Spleen (tissue), 11 donors: Measurements from ENCODE around the gene EVPL. TPM values are rescaled to one million over a fixed set of nuclear protein-coding genes. Genes with fewer than 3 reads are reported as not detected.

Source experiments
- DNase-seq: peaks from one replicate; pipeline ENCODE4 v3.0.0-alpha.2; 2020
- H3K27ac ChIP-seq, 8 donors: fragments of 200-600 bp; sonication (generic) in 7 of 8; 1 replicate in 4 of 8; 2 replicates in 4 of 8; pipeline versions ENCODE4 v1.5.0 to v1.8.0; 2016 to 2021; ENCODE audit warnings: inconsistent platforms in 4 of 8, mild to moderate bottlenecking in 4 of 8, moderate library complexity in 1 of 8
- H3K27me3 ChIP-seq, 7 donors: fragments of 200-600 bp; sonication (generic) in 6 of 7; replicated peaks in 1 of 7; 1 replicate in 4 of 7; 2 replicates in 3 of 7; pipeline versions ENCODE4 v1.5.0 to v1.8.0; 2016 to 2021; ENCODE audit warnings: inconsistent platforms in 3 of 7, mild to moderate bottlenecking in 1 of 7
- H3K36me3 ChIP-seq, 6 donors: fragments of 200-600 bp; sonication (generic) in 5 of 6; 1 replicate in 4 of 6; 2 replicates in 2 of 6; pipeline versions ENCODE4 v1.5.0 to v1.8.0; 2016 to 2021; ENCODE audit warnings: inconsistent platforms in 2 of 6
- H3K4me1 ChIP-seq, 6 donors: fragments of 200-600 bp; sonication (generic) in 5 of 6; 1 replicate in 3 of 6; 2 replicates in 3 of 6; pipeline versions ENCODE4 v1.5.0 to v1.8.0; 2016 to 2021; ENCODE audit warnings: inconsistent platforms in 3 of 6
- H3K4me3 ChIP-seq, 8 donors: fragments of 200-600 bp; sonication (generic) in 7 of 8; 1 replicate in 4 of 8; 2 replicates in 4 of 8; pipeline versions ENCODE4 v1.5.0 to v1.8.0; 2016 to 2021; ENCODE audit warnings: inconsistent platforms in 4 of 8, mild to moderate bottlenecking in 4 of 8, moderate library complexity in 2 of 8
- H3K9me3 ChIP-seq, 8 donors: fragments of 200-600 bp; sonication (generic) in 7 of 8; 1 replicate in 4 of 8; 2 replicates in 4 of 8; pipeline versions ENCODE4 v1.5.0 to v1.8.0; 2016 to 2021; ENCODE audit warnings: inconsistent platforms in 4 of 8
- POLR2A ChIP-seq, 3 donors: fragments of 450-650 bp; IDR thresholded peaks; one replicate each; pipeline ENCODE4 v1.5.1; 2017; ENCODE audit warnings: antibody characterized with exemption in 3 of 3, mild to moderate bottlenecking in 1 of 3
- POLR2AphosphoS5 ChIP-seq, 3 donors: sonication (generic); formaldehyde crosslinking; IDR thresholded peaks; one replicate each; pipeline ENCODE4 v1.5.1; 2017; ENCODE audit warnings: antibody characterized with exemption in 3 of 3
- WGBS, 5 donors: extraction: QIAGEN DNeasy Blood & Tissue Kit in 3 of 5; methylation state at CpG; one replicate each; pipeline versions ENCODE4 v1.1.5 to v1.1.7; 2013 to 2018; 5-methylcytosine and 5-hydroxymethylcytosine counted together
- intact Hi-C: fragments of 100-400 bp; cut with DNase I; formaldehyde crosslinking; loops from one replicate; pipeline ENCODE4 v1.15.0; 2023; ENCODE audit warnings: low total_unique reads
- polyA plus RNA-seq, 3 donors: library from polyadenylated mRNA; stranded (reverse); fragments of 200-250 nt; gene quantifications; one replicate each; pipeline ENCODE4 v1.2.1, GENCODE V29; 2013
- total RNA-seq, 7 donors: library from RNA; depleted of rRNA in 3 of 7; stranded (reverse); fragments of >200 nt in 3 of 7; fragmentation: NEBNext Ultra II Directional in 4 of 7; extraction: Animal tissue kit (Norgen Biotek cat#: 25700) in 4 of 7; gene quantifications; one replicate each; pipeline versions ENCODE4 v1.1.0 to v1.2.1, GENCODE V29; 2016 to 2021
- TF ChIP-seq, protein P1 (sequence below), 11 experiments: fragments of 200-600 bp in 7 of 11; fragments of 450-650 bp in 4 of 11; sonication (generic) in 4 of 11; IDR thresholded peaks in 8 of 11; conservative IDR thresholded peaks in 3 of 11; 1 replicate in 7 of 11; 2 replicates in 4 of 11; pipeline versions ENCODE4 v1.4.0 to v1.8.0; 2016 to 2021; ENCODE audit warnings: antibody characterized with exemption in 11 of 11, inconsistent platforms in 4 of 11, mild to moderate bottlenecking in 1 of 11
- donor health status: healthy with polysubstance abuse.
- donor health status: DM: no; HTN: no; CAD: no; lungs with moderate emphysema.
- donor health status: DM: no; HTN: no; CAD: no.
- donor health status: Bipolar disorder and iron deficiency.
- donor health status: healthy.
- donor health status: DM: no; HTN: no; CAD: no.
- donor health status: DM: yes; HTN: yes; CAD: no.

Gene EVPL
- total and polyA plus RNA-seq, 10 donors = 0.04 to 0.56 (median 0.06) TPM; not detected in 3

DNA sequence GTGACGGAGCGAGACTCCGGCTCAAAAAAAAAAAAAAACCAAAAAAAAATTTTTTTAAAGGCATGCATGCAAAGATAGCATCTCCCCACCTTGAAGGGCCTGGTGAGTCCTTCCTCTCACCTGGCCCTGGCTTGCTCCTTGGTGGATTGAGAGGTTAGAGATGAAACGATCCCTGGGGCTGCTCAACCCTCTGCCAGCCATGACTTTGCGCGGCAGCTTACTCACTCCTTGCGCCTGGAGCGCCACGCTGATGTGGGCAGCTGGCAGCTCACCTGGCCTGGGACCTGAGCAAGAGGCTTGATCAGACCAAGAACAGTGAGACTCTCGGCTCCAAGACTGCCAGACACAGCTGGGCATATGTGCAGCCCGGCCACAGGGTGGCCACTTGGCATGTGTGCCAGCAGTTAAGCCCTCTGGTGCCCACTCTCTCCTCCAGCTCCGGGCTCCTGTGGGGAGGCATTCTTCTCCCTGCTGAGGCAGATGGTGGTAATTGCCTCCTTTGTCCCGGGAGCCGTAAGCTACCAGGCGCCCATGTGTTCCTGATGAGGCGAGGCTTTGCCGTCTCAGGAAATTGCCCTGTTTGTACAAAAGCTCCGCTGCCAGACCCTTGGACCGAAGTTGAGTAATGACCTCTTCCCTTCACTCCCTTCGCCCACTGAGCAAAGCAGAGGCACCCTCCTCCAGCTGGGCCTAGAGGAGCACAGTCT lies 5.1 kb upstream of the EVPL start:
- Histone ChIP-seq H3K36me3 (peaks cover 0 to 9% (median 0%) of the 10 kb centered on the region in 6 donors), H3K27me3 (peaks cover 0 to 13% (median 0%) of the 10 kb centered on the region in 7 donors), H3K27ac (no peak overlapping the region), H3K4me3 (no peak overlapping the region), H3K9me3 (no peaks in the 10 kb centered on the region), H3K4me1 (peaks cover 12 to 25% (median 17%) of the 10 kb centered on the region in 6 donors)
- intact Hi-C loops = no loop called here
- WGBS, 5 donors = 78 to 88% (median 86%) methylated on average over 18 to 20 of the region's 20 CpGs
- DNase-seq = no peak
- TF ChIP-seq, protein P1, sequence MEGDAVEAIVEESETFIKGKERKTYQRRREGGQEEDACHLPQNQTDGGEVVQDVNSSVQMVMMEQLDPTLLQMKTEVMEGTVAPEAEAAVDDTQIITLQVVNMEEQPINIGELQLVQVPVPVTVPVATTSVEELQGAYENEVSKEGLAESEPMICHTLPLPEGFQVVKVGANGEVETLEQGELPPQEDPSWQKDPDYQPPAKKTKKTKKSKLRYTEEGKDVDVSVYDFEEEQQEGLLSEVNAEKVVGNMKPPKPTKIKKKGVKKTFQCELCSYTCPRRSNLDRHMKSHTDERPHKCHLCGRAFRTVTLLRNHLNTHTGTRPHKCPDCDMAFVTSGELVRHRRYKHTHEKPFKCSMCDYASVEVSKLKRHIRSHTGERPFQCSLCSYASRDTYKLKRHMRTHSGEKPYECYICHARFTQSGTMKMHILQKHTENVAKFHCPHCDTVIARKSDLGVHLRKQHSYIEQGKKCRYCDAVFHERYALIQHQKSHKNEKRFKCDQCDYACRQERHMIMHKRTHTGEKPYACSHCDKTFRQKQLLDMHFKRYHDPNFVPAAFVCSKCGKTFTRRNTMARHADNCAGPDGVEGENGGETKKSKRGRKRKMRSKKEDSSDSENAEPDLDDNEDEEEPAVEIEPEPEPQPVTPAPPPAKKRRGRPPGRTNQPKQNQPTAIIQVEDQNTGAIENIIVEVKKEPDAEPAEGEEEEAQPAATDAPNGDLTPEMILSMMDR (IDR thresholded peaks at IDR 0.05 in 8 of 11, conservative IDR thresholded peaks at IDR 0.05 in 3 of 11) = no peak

DNA sequence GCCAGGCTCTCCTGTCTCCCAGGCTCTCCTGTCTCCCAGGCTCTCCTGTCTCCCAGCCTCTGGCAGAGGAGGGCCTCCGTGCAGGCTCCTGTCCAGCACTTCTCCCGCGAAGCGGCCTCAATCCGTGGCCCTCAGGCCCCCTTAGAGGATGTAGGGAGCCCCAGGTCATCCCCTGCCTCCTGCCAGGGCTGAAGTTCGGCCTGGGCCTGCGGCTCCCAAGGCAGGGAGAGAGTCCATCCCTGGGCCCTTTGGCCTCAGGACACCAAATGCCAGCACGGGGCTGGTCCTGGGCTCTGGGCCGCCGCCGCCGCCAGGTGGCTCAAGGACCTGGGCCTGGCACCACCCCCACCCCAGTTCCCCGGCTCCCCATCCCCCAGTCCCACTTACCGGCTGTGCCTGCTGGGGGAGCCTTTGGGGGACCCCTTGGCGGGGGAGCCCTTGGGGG lies 370 bp downstream of the EVPL start:
- intact Hi-C loops = no loop called here
- no peaks in the 10 kb centered on the region for H3K36me3 ChIP-seq
- no peak for TF ChIP-seq POLR2A (IDR thresholded peaks at IDR 0.05)
- no peak overlapping the region for H3K4me3 ChIP-seq
- H3K27me3 ChIP-seq = peaks cover 0 to 21% (median 0%) of the 10 kb centered on the region in 7 donors
- H3K4me1 ChIP-seq = peaks cover 12 to 25% (median 17%) of the 10 kb centered on the region in 6 donors
- no peak overlapping the region for H3K27ac ChIP-seq
- 69 to 92% (median 88%) methylated on average over 6 to 15 of the region's 15 CpGs for WGBS, 5 donors
- DNase-seq = no peak
- no peaks in the 10 kb centered on the region for H3K9me3 ChIP-seq

DNA sequence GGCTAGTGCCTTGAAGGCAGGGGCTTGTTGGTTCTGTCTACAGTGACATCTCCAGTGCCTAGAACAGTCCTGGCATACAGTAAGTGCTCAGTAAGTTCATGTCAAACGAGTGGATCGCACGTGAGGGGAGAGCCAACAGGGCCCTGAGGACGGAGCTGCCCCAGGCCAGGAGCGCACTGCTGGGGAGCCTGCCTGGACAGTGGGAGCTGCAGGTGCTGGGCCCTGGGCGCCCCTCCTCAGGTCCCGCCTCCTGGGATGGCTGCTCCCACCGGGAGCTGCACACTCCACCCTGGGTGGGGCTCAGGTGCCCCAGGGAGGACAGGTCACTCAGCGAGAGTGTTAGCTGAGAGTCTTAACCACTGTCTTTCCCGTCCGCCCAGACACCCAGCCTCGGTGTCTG lies 1.8 kb downstream of the EVPL start:
- no peak overlapping the region for H3K27ac ChIP-seq
- peaks cover 0 to 30% (median 0%) of the 10 kb centered on the region in 7 donors for H3K27me3 ChIP-seq
- intact Hi-C loops = no loop called here
- TF ChIP-seq POLR2AphosphoS5 (IDR thresholded peaks at IDR 0.05) = no peak
- no peak for TF ChIP-seq POLR2A (IDR thresholded peaks at IDR 0.05)
- TF ChIP-seq, protein P1 (IDR thresholded peaks at IDR 0.05 in 8 of 11, conservative IDR thresholded peaks at IDR 0.05 in 3 of 11) = no peak
- no peak for DNase-seq
- H3K9me3 ChIP-seq = no peaks in the 10 kb centered on the region
- H3K4me3 ChIP-seq = no peak overlapping the region
- no peaks in the 10 kb centered on the region for H3K36me3 ChIP-seq
- WGBS, 5 donors = 82 to 95% (median 91%) methylated on average over 7 to 12 of the region's 12 CpGs
- H3K4me1 ChIP-seq = peaks cover 10 to 21% (median 16%) of the 10 kb centered on the region in 6 donors

DNA sequence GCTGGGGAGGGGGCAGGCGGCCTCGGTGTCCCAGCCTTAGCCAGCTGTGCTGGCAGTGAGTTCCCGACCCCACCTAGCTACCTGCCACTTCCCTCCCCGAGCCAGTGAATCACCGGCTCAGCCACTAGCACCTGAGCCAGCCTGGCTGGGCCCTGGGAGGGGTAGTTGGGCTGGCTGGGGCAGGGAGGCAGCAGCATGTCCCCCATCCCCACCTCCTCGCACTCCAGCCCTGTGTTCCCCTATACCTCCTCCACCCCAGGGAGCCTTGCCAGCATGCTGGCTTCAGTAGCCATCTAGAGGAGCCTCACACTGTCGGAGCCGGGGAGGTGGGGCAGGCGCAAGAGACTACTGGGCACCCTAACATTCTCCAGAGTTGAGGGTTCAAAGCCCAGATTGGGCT lies 2.8 kb downstream of the EVPL start:
- no peak for DNase-seq
- 83 to 100% (median 90%) methylated on average over 1 to 9 of the region's 9 CpGs for WGBS, 5 donors
- intact Hi-C loops = no loop called here

More for the DNA sequence above, 2.8 kb downstream of the EVPL start:
- peaks cover 0 to 30% (median 0%) of the 10 kb centered on the region in 7 donors for H3K27me3 ChIP-seq
- H3K4me3 ChIP-seq = no peak overlapping the region
- no peak overlapping the region for H3K27ac ChIP-seq
- TF ChIP-seq, protein P1 (IDR thresholded peaks at IDR 0.05 in 8 of 11, conservative IDR thresholded peaks at IDR 0.05 in 3 of 11) = no peak
- TF ChIP-seq POLR2A (IDR thresholded peaks at IDR 0.05) = no peak
- TF ChIP-seq POLR2AphosphoS5 (IDR thresholded peaks at IDR 0.05) = no peak
- no peaks in the 10 kb centered on the region for H3K36me3 ChIP-seq
- peaks cover 2 to 12% (median 6%) of the 10 kb centered on the region in 6 donors for H3K4me1 ChIP-seq
- no peaks in the 10 kb centered on the region for H3K9me3 ChIP-seq
